HPDE6-E6E7 (cell line): Measurements from ENCODE around the gene FAM169A.
A peak's percentile ranks its signal among the peaks of the same experiment; 100 is the strongest.
"Not testable (repeated sequence)": the region's sequence is repeated elsewhere in the genome, so short reads cannot be mapped to it uniquely, and the experiment has no call there.

Experiments used
- DNase-seq: peaks from one replicate; pipeline ENCODE4 v3.0.0; 2011; ENCODE audit warnings: missing footprints; ENCODE audit errors: extremely low spot score

FAM169A gene

GRCh38 chr5:74798977-74799911 lies 66.9 kb downstream of the FAM169A start:
- DNase-seq: no peak

- DNase-seq: not testable (repeated sequence)
Observed at GRCh38 chr5:74791669-74792068, 74.5 kb downstream of the FAM169A start.

GRCh38 chr5:74787424-74787823 lies 78.8 kb downstream of the FAM169A start:
- no peak for DNase-seq

- DNase-seq: no peak
Observed at GRCh38 chr5:74786851-74787250, 79.3 kb downstream of the FAM169A start.

GRCh38 chr5:74778609-74779008 lies 87.6 kb downstream of the FAM169A start:
- DNase-seq: no peak

GRCh38 chr5:74772359-74772758 lies 93.8 kb downstream of the FAM169A start:
- no peak for DNase-seq

GRCh38 chr5:74767579-74767913 lies 98.6 kb downstream of the FAM169A start:
- DNase-seq: peak; percentile 6

- peak; percentile 54 for DNase-seq
Observed at GRCh38 chr5:74766849-74767578, 99.2 kb downstream of the FAM169A start, which contains the start of the genes GFM2 and NSA2. Gene GFM2, minus strand, starts transcription at chr5:74767117. Its CDS starts 3,375 bp downstream, at chr5:74763742. Gene NSA2, plus strand, starts transcription at chr5:74767249. Its CDS starts 112 bp downstream, at chr5:74767361.

- DNase-seq: peak; percentile 11
Observed at GRCh38 chr5:74766418-74766848, 99.8 kb downstream of the FAM169A start.

GRCh38 chr5:74765929-74766328 lies 100.3 kb downstream of the FAM169A start:
- DNase-seq: no peak

- DNase-seq: no peak
Observed at GRCh38 chr5:74765201-74765600, 101.0 kb downstream of the FAM169A start.

- DNase-seq: no peak
Observed at GRCh38 chr5:74763504-74763903, 102.7 kb downstream of the FAM169A start.

GRCh38 chr5:74762599-74762998 lies 103.6 kb downstream of the FAM169A start:
- peak; percentile 62 for DNase-seq

GRCh38 chr5:74761241-74761640 lies 104.9 kb downstream of the FAM169A start:
- DNase-seq: no peak

- DNase-seq: not testable (repeated sequence)
Observed at GRCh38 chr5:74748742-74749141, 117.4 kb downstream of the FAM169A start.

- no peak for DNase-seq
Observed at GRCh38 chr5:74738406-74738805, 127.8 kb downstream of the FAM169A start.

GRCh38 chr5:74736759-74737158 lies 129.4 kb downstream of the FAM169A start:
- no peak for DNase-seq
